ENCODE data around the gene C1orf21.

DNA sequence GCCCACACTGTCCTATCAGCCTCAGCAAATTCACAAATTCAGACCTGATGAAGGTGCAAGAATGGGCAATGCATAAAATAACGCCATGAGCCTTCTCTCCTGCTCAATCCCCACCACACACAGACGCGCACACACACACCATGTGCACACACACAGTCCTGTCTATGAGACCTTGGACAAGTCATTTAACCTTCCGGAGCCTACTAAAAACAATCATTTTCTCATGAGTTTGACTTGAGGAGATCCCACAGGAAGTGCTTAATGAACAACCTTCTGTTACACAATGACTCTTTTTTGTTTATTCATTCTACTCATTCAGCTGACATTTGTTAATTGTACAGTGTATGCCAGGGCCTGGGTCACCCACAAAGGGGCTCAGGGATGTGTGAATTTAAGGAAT lies 242.4 kb downstream of the C1orf21 start:
- TF ChIP-seq, protein P1, sequence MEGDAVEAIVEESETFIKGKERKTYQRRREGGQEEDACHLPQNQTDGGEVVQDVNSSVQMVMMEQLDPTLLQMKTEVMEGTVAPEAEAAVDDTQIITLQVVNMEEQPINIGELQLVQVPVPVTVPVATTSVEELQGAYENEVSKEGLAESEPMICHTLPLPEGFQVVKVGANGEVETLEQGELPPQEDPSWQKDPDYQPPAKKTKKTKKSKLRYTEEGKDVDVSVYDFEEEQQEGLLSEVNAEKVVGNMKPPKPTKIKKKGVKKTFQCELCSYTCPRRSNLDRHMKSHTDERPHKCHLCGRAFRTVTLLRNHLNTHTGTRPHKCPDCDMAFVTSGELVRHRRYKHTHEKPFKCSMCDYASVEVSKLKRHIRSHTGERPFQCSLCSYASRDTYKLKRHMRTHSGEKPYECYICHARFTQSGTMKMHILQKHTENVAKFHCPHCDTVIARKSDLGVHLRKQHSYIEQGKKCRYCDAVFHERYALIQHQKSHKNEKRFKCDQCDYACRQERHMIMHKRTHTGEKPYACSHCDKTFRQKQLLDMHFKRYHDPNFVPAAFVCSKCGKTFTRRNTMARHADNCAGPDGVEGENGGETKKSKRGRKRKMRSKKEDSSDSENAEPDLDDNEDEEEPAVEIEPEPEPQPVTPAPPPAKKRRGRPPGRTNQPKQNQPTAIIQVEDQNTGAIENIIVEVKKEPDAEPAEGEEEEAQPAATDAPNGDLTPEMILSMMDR (IDR thresholded peaks at IDR 0.05) = no peak
- no peak for TF ChIP-seq POLR2A (IDR thresholded peaks at IDR 0.05)

Data from Peyer's patch (tissue), 4 donors.